Esophagus muscularis mucosa (tissue), 4 donors: ENCODE measurements around the gene ZNF879.

Experiments used
- EP300 ChIP-seq: sonication (generic); formaldehyde crosslinking; IDR thresholded peaks from one replicate; pipeline ENCODE4 v1.6.1; 2017; ENCODE audit warnings: antibody characterized with exemption
- POLR2A ChIP-seq: fragments of 450-650 bp; IDR thresholded peaks from one replicate; pipeline ENCODE4 v1.6.1; 2017; ENCODE audit warnings: antibody characterized with exemption, moderate library complexity, mild to moderate bottlenecking, low read depth
- POLR2AphosphoS5 ChIP-seq, 2 donors: sonication (generic); formaldehyde crosslinking; IDR thresholded peaks; one replicate each; pipeline ENCODE4 v1.6.1; 2017; ENCODE audit warnings: antibody characterized with exemption in 2 of 2
- TF ChIP-seq, protein P1 (sequence below), 3 experiments: fragments of 200-600 bp in 2 of 3; fragments of 450-650 bp in 1 of 3; sonication (generic) in 2 of 3; IDR thresholded peaks; one replicate each; pipeline ENCODE4 v1.5.1; 2017 to 2019; ENCODE audit warnings: antibody characterized with exemption in 3 of 3, mild to moderate bottlenecking in 2 of 3, moderate library complexity in 1 of 3

DNA sequence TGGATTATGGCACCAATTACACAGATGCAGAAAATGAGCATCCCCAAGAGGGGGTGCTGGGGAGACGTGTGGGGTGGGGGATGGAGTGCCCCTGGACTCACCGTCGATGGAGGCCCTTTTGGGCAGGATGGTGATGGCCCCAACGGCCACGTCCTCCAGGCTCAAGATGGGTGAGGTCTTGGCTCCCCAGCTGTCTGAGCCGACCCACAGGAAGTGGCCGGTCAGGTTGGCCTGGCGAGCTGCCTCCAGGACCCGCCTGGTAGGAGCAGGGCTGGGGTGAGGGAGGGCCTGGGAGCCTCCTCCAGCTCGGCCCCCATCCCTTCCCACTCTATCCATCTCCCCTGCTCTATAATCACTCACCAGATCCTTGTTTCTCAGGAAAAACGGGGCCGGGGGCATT lies 33.1 kb upstream of the ZNF879 start:
- TF ChIP-seq, protein P1, sequence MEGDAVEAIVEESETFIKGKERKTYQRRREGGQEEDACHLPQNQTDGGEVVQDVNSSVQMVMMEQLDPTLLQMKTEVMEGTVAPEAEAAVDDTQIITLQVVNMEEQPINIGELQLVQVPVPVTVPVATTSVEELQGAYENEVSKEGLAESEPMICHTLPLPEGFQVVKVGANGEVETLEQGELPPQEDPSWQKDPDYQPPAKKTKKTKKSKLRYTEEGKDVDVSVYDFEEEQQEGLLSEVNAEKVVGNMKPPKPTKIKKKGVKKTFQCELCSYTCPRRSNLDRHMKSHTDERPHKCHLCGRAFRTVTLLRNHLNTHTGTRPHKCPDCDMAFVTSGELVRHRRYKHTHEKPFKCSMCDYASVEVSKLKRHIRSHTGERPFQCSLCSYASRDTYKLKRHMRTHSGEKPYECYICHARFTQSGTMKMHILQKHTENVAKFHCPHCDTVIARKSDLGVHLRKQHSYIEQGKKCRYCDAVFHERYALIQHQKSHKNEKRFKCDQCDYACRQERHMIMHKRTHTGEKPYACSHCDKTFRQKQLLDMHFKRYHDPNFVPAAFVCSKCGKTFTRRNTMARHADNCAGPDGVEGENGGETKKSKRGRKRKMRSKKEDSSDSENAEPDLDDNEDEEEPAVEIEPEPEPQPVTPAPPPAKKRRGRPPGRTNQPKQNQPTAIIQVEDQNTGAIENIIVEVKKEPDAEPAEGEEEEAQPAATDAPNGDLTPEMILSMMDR (IDR thresholded peaks at IDR 0.05), result no peak
- TF ChIP-seq POLR2A (no peak), EP300 (no peak), POLR2AphosphoS5 (IDR thresholded peaks at IDR 0.05) (no peak)
